ENCODE measurements around the gene RAB21.
"Not testable (repeated sequence)": the region's sequence is repeated elsewhere in the genome, so short reads cannot be mapped to it uniquely, and the experiment has no call there.

The RAB21 gene

DNA sequence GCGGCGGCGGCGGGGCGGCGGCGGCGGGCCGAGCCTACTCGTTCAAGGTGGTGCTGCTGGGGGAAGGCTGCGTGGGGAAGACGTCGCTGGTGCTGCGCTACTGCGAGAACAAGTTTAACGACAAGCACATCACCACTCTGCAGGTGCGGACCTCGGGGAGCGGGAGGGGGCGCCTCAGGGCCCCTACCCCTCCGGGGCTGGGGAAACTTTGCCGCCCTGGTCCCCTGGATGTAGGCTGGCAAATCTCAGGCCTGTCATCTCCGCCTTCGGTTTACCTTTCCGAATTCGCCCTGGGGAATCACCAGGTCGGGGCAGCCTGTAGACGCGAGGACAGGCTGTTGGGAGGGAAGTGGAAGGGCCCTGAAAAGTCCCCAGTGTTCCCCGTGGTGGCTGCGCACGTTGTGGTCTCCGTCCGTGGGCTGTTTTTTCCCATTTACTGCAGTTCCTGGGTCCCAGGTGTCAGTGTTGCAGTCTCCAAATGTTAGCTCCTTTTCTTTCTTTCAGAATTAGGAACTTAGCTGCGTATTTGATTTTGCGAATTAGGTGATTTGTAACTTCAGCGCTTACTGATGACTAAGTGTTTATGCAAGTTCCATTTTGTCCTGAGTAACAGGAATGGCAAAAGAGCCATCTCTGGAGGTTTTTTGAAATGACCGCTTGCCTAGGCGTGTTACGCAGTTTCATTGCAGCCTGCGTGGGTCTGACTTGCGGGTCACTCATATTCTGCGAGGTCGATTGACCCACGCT lies 656 bp downstream of the RAB21 start:
- no peaks in the 10 kb centered on the region for H3K27me3 ChIP-seq (ENCODE audit: insufficient read depth, low read depth, severe bottlenecking)
- peak; percentile 34 for DNase-seq
- peaks cover 32% of the 10 kb centered on the region for H3K36me3 ChIP-seq
- TF ChIP-seq, protein P1, sequence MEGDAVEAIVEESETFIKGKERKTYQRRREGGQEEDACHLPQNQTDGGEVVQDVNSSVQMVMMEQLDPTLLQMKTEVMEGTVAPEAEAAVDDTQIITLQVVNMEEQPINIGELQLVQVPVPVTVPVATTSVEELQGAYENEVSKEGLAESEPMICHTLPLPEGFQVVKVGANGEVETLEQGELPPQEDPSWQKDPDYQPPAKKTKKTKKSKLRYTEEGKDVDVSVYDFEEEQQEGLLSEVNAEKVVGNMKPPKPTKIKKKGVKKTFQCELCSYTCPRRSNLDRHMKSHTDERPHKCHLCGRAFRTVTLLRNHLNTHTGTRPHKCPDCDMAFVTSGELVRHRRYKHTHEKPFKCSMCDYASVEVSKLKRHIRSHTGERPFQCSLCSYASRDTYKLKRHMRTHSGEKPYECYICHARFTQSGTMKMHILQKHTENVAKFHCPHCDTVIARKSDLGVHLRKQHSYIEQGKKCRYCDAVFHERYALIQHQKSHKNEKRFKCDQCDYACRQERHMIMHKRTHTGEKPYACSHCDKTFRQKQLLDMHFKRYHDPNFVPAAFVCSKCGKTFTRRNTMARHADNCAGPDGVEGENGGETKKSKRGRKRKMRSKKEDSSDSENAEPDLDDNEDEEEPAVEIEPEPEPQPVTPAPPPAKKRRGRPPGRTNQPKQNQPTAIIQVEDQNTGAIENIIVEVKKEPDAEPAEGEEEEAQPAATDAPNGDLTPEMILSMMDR (IDR thresholded peaks at IDR 0.05; ENCODE audit: low read depth, low read length) = 0 out of 2 replicates have a peak, but pooled peaks have one; percentile 12
- H3K27ac ChIP-seq = peak overlapping the region; percentile 85
- peak overlapping the region; percentile 64 for H3K4me3 ChIP-seq (ENCODE audit: low read depth, low read length)
- H3K9me3 ChIP-seq (ENCODE audit: severe bottlenecking) = peaks cover 8% of the 10 kb centered on the region

DNA sequence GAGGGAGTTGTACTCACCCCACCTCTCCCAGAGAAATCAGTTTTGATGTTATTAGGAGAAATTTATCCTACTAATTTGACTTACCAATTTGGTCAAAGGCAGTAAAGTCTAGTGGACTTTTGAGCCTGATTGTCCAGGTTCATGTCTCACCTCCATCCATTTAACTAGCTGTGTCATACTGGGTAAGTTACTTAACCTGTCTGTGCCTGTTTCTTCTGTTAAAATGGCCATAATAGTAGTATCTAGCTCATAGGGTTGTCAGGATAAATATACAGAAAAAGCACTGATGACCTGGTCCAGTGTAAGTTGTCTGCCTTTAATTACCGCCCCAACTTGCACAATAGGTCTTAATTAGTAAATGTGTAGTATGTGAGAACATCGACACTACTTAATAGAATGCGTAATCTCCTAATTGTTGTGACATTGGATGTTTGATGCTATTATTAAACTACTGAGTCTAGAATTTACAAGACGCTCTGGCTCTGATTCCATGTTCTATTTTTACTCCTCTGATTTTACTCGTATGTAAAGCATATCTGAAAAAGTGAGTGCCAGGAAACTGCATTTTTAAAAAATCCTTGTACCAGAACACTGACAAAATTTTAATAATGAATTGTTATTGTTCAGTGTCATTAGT lies 1.5 kb downstream of the RAB21 start:
- H3K27ac ChIP-seq = no peak overlapping the region
- H3K4me3 ChIP-seq (ENCODE audit: low read depth, low read length) = peak overlapping the region; percentile 64
- no peaks in the 10 kb centered on the region for H3K27me3 ChIP-seq (ENCODE audit: insufficient read depth, low read depth, severe bottlenecking)
- TF ChIP-seq, protein P1 (IDR thresholded peaks at IDR 0.05; ENCODE audit: low read depth, low read length) = no peak
- DNase-seq = no peak
- peaks cover 32% of the 10 kb centered on the region for H3K36me3 ChIP-seq
- H3K9me3 ChIP-seq (ENCODE audit: severe bottlenecking) = peaks cover 8% of the 10 kb centered on the region

DNA sequence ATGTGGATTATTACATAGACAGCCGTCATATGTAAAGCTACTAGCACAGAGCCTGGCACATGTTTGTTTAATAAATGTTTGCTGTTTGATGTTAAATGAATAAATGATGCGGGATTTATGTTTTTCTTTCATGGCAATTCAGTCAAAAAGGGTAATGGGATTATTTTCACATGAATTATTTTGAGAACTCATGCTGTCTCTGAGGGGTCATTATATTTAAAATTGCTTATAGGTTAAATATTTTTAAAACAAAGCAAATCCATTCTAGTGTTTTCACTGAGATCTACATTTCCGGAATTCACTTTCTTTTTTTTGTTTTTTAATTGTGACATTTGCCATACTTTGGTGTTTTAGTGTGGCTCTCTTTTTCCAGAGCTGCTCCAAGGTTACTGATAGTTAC lies 5.3 kb downstream of the RAB21 start:
- Histone ChIP-seq H3K27me3 (ENCODE audit: insufficient read depth, low read depth, severe bottlenecking) (no peaks in the 10 kb centered on the region), H3K4me3 (ENCODE audit: low read depth, low read length) (no peak overlapping the region), H3K27ac (no peak overlapping the region), H3K9me3 (ENCODE audit: severe bottlenecking) (peaks cover 8% of the 10 kb centered on the region), H3K36me3 (peaks cover 32% of the 10 kb centered on the region)
- no peak for DNase-seq
- TF ChIP-seq, protein P1 (IDR thresholded peaks at IDR 0.05; ENCODE audit: low read depth, low read length) = no peak

DNA sequence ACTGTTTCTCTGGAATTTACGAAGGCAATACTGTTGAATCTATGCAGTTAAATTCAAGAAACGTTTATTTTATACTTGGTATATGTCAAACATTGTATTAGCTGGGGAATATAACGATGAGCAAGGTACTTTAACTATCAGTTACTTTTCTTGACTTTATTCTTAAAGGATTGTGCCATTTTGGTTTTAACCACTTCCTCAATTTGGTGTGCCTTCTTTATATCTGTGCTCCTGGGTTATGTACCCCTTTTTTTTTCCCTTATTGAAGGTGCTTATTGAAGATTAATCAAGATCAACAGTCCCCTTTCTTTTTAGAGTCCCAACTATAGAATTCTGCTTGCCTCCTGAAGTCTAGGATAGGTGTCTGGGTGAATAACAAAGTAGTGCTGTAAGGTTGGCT lies 5.8 kb downstream of the RAB21 start:
- Histone ChIP-seq H3K9me3 (ENCODE audit: severe bottlenecking) (peaks cover 8% of the 10 kb centered on the region), H3K27me3 (ENCODE audit: insufficient read depth, low read depth, severe bottlenecking) (no peaks in the 10 kb centered on the region), H3K27ac (no peak overlapping the region), H3K4me3 (ENCODE audit: low read depth, low read length) (no peak overlapping the region), H3K36me3 (peaks cover 34% of the 10 kb centered on the region)
- TF ChIP-seq, protein P1 (IDR thresholded peaks at IDR 0.05; ENCODE audit: low read depth, low read length) = no peak
- no peak for DNase-seq

DNA sequence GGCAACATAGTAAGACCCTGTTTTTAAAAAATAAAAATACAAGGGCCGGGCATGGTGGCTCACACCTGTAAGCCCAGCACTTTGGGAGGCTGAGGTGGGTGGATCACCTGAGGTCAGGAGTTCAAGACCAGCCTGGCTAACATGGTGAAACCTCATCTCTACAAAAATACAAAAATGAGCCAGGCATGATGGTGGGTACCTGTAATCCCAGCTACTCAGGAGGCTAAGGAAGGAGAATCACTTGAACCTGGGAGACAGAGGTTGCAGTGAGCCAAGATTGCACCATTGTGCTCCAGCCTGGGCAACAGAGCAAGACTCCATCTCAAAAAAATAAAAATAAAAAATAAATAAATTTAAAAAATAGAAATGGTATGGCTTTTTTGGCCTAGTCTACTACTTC lies 6.7 kb downstream of the RAB21 start:
- DNase-seq; H3K9me3 ChIP-seq (ENCODE audit: severe bottlenecking); H3K27me3 ChIP-seq (ENCODE audit: insufficient read depth, low read depth, severe bottlenecking); H3K27ac ChIP-seq; H3K4me3 ChIP-seq (ENCODE audit: low read depth, low read length): not testable (repeated sequence)
- H3K36me3 ChIP-seq = peaks cover 34% of the 10 kb centered on the region

DNA sequence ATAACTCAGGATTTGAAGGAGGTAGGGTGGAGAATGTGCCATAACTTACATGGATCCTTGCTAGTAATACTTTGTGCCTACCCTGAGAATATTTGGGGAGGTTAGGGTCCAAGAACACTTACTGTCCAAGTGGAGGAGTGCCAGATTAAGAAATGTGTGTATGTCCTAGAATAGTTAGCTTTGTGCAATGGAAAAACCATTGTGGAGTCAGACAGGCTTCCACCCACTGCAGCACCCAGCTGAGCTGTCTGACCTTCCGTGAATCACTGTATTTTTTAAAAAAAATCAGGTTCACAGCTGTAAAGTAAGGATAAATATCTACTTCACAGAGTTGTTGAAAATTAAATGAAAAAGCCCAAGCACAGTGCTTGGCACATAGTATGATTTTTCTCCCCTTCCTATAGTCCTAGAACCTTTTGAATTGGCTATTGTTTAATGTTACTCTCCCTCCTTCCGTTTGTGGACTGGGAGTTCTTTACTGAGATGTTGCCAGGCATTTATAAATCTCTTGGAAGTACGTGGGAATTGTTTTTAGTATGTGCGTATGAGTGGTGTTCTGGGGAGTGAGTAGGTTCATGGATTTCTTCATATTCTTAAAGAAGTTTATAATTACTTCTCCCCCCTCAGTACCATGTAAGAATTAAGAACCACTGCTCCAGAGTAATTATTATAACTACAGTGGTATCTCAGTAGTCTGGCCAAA lies 9.2 kb downstream of the RAB21 start:
- H3K27me3 ChIP-seq (ENCODE audit: insufficient read depth, low read depth, severe bottlenecking) = no peaks in the 10 kb centered on the region
- DNase-seq = no peak
- peaks cover 13% of the 10 kb centered on the region for H3K36me3 ChIP-seq
- H3K4me3 ChIP-seq (ENCODE audit: low read depth, low read length) = no peak overlapping the region
- peaks cover 8% of the 10 kb centered on the region for H3K9me3 ChIP-seq (ENCODE audit: severe bottlenecking)
- TF ChIP-seq, protein P1 (IDR thresholded peaks at IDR 0.05; ENCODE audit: low read depth, low read length) = no peak
- H3K27ac ChIP-seq = no peak overlapping the region
